GM18502 (cell line): ENCODE measurements around the gene ALMS1.
"Not testable (repeated sequence)": the region's sequence is repeated elsewhere in the genome, so short reads cannot be mapped to it uniquely, and the experiment has no call there.

Experiments used
- ATAC-seq: cut with Tn5 transposase; IDR thresholded peaks from one replicate; pipeline ENCODE4 v1.9.1; 2021; ENCODE audit warnings: mild to moderate bottlenecking; ENCODE audit not compliant: unreplicated experiment, poor library complexity

ALMS1 gene

GRCh38 chr2:73385504-73386341, at the start of gene ALMS1:
Gene ALMS1 (plus strand): TSS chr2:73385836. CDS start chr2:73385869, 33 bp downstream.
- peak; percentile 90 for ATAC-seq

GRCh38 chr2:73337828-73338227, 47.8 kb upstream of the ALMS1 start:
- ATAC-seq, result no peak

GRCh38 chr2:73339201-73339600, 46.4 kb upstream of the ALMS1 start:
- ATAC-seq, result no peak

- ATAC-seq, result no peak
Observed at GRCh38 chr2:73341039-73341438, 44.6 kb upstream of the ALMS1 start.

- ATAC-seq, result no peak
Observed at GRCh38 chr2:73343992-73344391, 41.6 kb upstream of the ALMS1 start.

- not testable (repeated sequence) for ATAC-seq
Observed at GRCh38 chr2:73344747-73345146, 40.9 kb upstream of the ALMS1 start.

GRCh38 chr2:73350035-73350691, 35.5 kb upstream of the ALMS1 start:
- ATAC-seq, result no peak

- no peak for ATAC-seq
Observed at GRCh38 chr2:73356097-73356496, 29.5 kb upstream of the ALMS1 start.

GRCh38 chr2:73359915-73360697, 25.5 kb upstream of the ALMS1 start:
- ATAC-seq, result no peak

- ATAC-seq, result no peak
Observed at GRCh38 chr2:73366060-73366459, 19.6 kb upstream of the ALMS1 start.

GRCh38 chr2:73368781-73369180, 16.9 kb upstream of the ALMS1 start:
- ATAC-seq, result no peak

GRCh38 chr2:73370348-73370747, 15.3 kb upstream of the ALMS1 start:
- no peak for ATAC-seq

- no peak for ATAC-seq
Observed at GRCh38 chr2:73373344-73373743, 12.3 kb upstream of the ALMS1 start.

GRCh38 chr2:73374269-73374668, 11.4 kb upstream of the ALMS1 start:
- no peak for ATAC-seq

GRCh38 chr2:73376681-73377080, 9.0 kb upstream of the ALMS1 start:
- no peak for ATAC-seq

GRCh38 chr2:73383036-73383435, 2.6 kb upstream of the ALMS1 start:
- no peak for ATAC-seq

GRCh38 chr2:73385123-73385503, 523 bp upstream of the ALMS1 start:
- no peak for ATAC-seq

GRCh38 chr2:73386342-73386868, 769 bp downstream of the ALMS1 start:
- peak; percentile 23 for ATAC-seq

- ATAC-seq, result no peak
Observed at GRCh38 chr2:73386894-73387636, 1.4 kb downstream of the ALMS1 start.
